Osteoblast (primary cell): ENCODE data around the gene MKLN1. TPM values are rescaled to one million over a fixed set of nuclear protein-coding genes. Genes with fewer than 3 reads are reported as not detected.
A peak's percentile ranks its signal among the peaks of the same experiment; 100 is the strongest.

Source experiments
- DNase-seq: peaks from one replicate; pipeline ENCODE4 v3.0.0; 2011; ENCODE audit warnings: low spot score, mixed read lengths; ENCODE audit not compliant: insufficient read length; ENCODE audit errors: missing footprints
- H2AFZ ChIP-seq: 2 replicates; pipeline ENCODE4 v1.6.0; 2011; ENCODE audit warnings: mild to moderate bottlenecking, low read length
- H3K27ac ChIP-seq: 2 replicates; pipeline ENCODE4 v1.5.1; 2011; ENCODE audit warnings: mild to moderate bottlenecking, low read depth, low read length, moderate library complexity
- H3K27me3 ChIP-seq: 2 replicates; pipeline ENCODE4 v1.6.0; 2012; ENCODE audit warnings: mild to moderate bottlenecking, control low read depth, inconsistent platforms, low read length, moderate library complexity; ENCODE audit not compliant: insufficient read depth
- H3K36me3 ChIP-seq: 2 replicates; pipeline ENCODE4 v1.5.1; 2011; ENCODE audit warnings: mild to moderate bottlenecking, low read length, control low read depth, moderate library complexity; ENCODE audit not compliant: insufficient read depth
- H3K4me1 ChIP-seq: 2 replicates; pipeline ENCODE4 v1.5.1; 2011; ENCODE audit warnings: mild to moderate bottlenecking, low read length, control low read depth, moderate library complexity; ENCODE audit not compliant: insufficient read depth
- H3K4me2 ChIP-seq: 2 replicates; pipeline ENCODE4 v1.6.0; 2011; ENCODE audit warnings: mild to moderate bottlenecking, low read length; ENCODE audit not compliant: insufficient read depth
- H3K4me3 ChIP-seq: fragments of 200-600 bp; sonication (generic); 3 replicates; pipeline ENCODE4 v1.5.1; 2012; ENCODE audit warnings: mild to moderate bottlenecking, low read length, inconsistent platforms; ENCODE audit not compliant: insufficient read depth
- H3K79me2 ChIP-seq: 2 replicates; pipeline ENCODE4 v1.6.0; 2012; ENCODE audit warnings: mild to moderate bottlenecking, low read length, control low read depth, inconsistent platforms; ENCODE audit not compliant: insufficient read depth
- H3K9me3 ChIP-seq: 2 replicates; pipeline ENCODE4 v1.5.1; 2011; ENCODE audit warnings: low read depth, low read length, control low read depth
- H4K20me1 ChIP-seq: 2 replicates; pipeline ENCODE4 v1.6.0; 2012; ENCODE audit warnings: mild to moderate bottlenecking, low read length, control low read depth; ENCODE audit not compliant: insufficient read depth
- CTCF ChIP-seq: IDR thresholded peaks from 2 replicates; pipeline ENCODE4 v1.5.1; 2011; ENCODE audit warnings: mild to moderate bottlenecking, low read depth, low read length, moderate library complexity; ENCODE audit errors: extremely low read depth
- total RNA-seq: library from RNA; depleted of rRNA; stranded (reverse); fragments of >200 nt; gene quantifications from 2 replicates; pipeline ENCODE4 v1.2.3, GENCODE V29; 2012

Gene MKLN1
- total RNA-seq, 1 donor = 52.8 TPM

- Histone ChIP-seq H3K4me2 (no peak overlapping the region), H3K79me2 (no peaks in the 10 kb centered on the region), H3K4me1 (peaks cover 7% of the 10 kb centered on the region), H3K9me3 (no peaks in the 10 kb centered on the region), H3K27ac (no peak overlapping the region), H2AFZ (no peak overlapping the region), H3K4me3 (no peak overlapping the region), H3K27me3 (no peaks in the 10 kb centered on the region), H4K20me1 (no peaks in the 10 kb centered on the region), H3K36me3 (peaks cover 5% of the 10 kb centered on the region)
- TF ChIP-seq CTCF = no peak
- DNase-seq = no peak
Measured at GRCh38 chr7:131483586-131483985, 155.9 kb downstream of the MKLN1 start.

- no peaks in the 10 kb centered on the region for H3K9me3 ChIP-seq
- H2AFZ ChIP-seq = no peak overlapping the region
- H3K4me1 ChIP-seq = no peaks in the 10 kb centered on the region
- no peaks in the 10 kb centered on the region for H3K27me3 ChIP-seq
- H3K36me3 ChIP-seq = peaks cover 5% of the 10 kb centered on the region
- H3K4me2 ChIP-seq = no peak overlapping the region
- no peaks in the 10 kb centered on the region for H4K20me1 ChIP-seq
- DNase-seq = no peak
- H3K27ac ChIP-seq = no peak overlapping the region
- H3K79me2 ChIP-seq = no peaks in the 10 kb centered on the region
- no peak overlapping the region for H3K4me3 ChIP-seq
- TF ChIP-seq CTCF = no peak
Measured at GRCh38 chr7:131486346-131486745, 158.7 kb downstream of the MKLN1 start.

- no peak overlapping the region for H3K4me3 ChIP-seq
- H3K79me2 ChIP-seq = no peaks in the 10 kb centered on the region
- peaks cover 5% of the 10 kb centered on the region for H3K36me3 ChIP-seq
- H3K9me3 ChIP-seq = no peaks in the 10 kb centered on the region
- DNase-seq = no peak
- no peaks in the 10 kb centered on the region for H3K27me3 ChIP-seq
- H3K4me1 ChIP-seq = peaks cover 5% of the 10 kb centered on the region
- H3K27ac ChIP-seq = no peak overlapping the region
- no peak for TF ChIP-seq CTCF
- no peak overlapping the region for H2AFZ ChIP-seq
- H4K20me1 ChIP-seq = no peaks in the 10 kb centered on the region
- H3K4me2 ChIP-seq = no peak overlapping the region
Measured at GRCh38 chr7:131487217-131487616, 159.5 kb downstream of the MKLN1 start.

GRCh38 chr7:131488361-131488760, 160.7 kb downstream of the MKLN1 start:
- peak; percentile 47 for TF ChIP-seq CTCF
- H4K20me1 ChIP-seq = no peaks in the 10 kb centered on the region
- H3K79me2 ChIP-seq = no peaks in the 10 kb centered on the region
- H3K4me1 ChIP-seq = peaks cover 14% of the 10 kb centered on the region
- no peak overlapping the region for H3K27ac ChIP-seq
- peaks cover 5% of the 10 kb centered on the region for H3K36me3 ChIP-seq
- no peak for DNase-seq
- H3K9me3 ChIP-seq = no peaks in the 10 kb centered on the region
- H2AFZ ChIP-seq = no peak overlapping the region
- no peaks in the 10 kb centered on the region for H3K27me3 ChIP-seq
- no peak overlapping the region for H3K4me2 ChIP-seq
- H3K4me3 ChIP-seq = no peak overlapping the region
